SK-N-SH (cell line): ENCODE measurements around the gene NAV2.

Experiments used
- CTCF ChIP-seq: fragments of 200-600 bp; sonication (generic); IDR thresholded peaks from 2 replicates; pipeline ENCODE4 v1.6.1; 2017; ENCODE audit warnings: antibody characterized with exemption, mild to moderate bottlenecking, moderate library complexity
- EP300 ChIP-seq, 2 experiments: IDR thresholded peaks; 2 replicates each; pipeline versions ENCODE4 v1.4.0 to v1.6.1; 2012; ENCODE audit warnings: borderline replicate concordance in 1 of 2, low read depth in 1 of 2, low read length in 1 of 2
- FOXJ3 ChIP-seq: sonication (generic); formaldehyde crosslinking; IDR thresholded peaks from 2 replicates; pipeline ENCODE4 v1.5.1; 2020; ENCODE audit warnings: mild to moderate bottlenecking, missing genetic modification reagents
- GABPA ChIP-seq: IDR thresholded peaks from 2 replicates; pipeline ENCODE4 v1.4.0; 2012; ENCODE audit warnings: low read depth, mild to moderate bottlenecking
- USF2 ChIP-seq: fragments of 150-350 bp; IDR thresholded peaks from 2 replicates; pipeline ENCODE4 v1.6.1; 2017; ENCODE audit warnings: antibody characterized with exemption, low read length, low read depth, borderline replicate concordance

GRCh38 chr11:19795082-19795481 is 82.4 kb downstream of the NAV2 start:
- TF ChIP-seq GABPA, result no peak
- TF ChIP-seq CTCF, result no peak
- no peak for TF ChIP-seq USF2
- TF ChIP-seq FOXJ3, result no peak
- TF ChIP-seq EP300 (IDR thresholded peaks at IDR 0.05; ENCODE audit: borderline replicate concordance in 1 of 2, low read depth in 1 of 2, low read length in 1 of 2), result no peak
